Measurements from ENCODE around the gene ADPRM.

ADPRM gene

GRCh38 chr17:10698096-10698818, 863 bp downstream of the ADPRM start:
- H3K4me3 ChIP-seq (ENCODE audit: low read depth, low read length): peak overlapping the region; percentile 83
- peak; percentile 71 for DNase-seq (ENCODE audit: low read depth)
- no peak for TF ChIP-seq CTCF (IDR thresholded peaks at IDR 0.05; ENCODE audit: control insufficient read depth, extremely low read depth, insufficient read depth)

- H3K4me3 ChIP-seq (ENCODE audit: low read depth, low read length): no peak overlapping the region
- no peak for TF ChIP-seq CTCF (IDR thresholded peaks at IDR 0.05; ENCODE audit: control insufficient read depth, extremely low read depth, insufficient read depth)
- no peak for DNase-seq (ENCODE audit: low read depth)
Measured at GRCh38 chr17:10699856-10700255, 2.5 kb downstream of the ADPRM start.

- no peak for DNase-seq (ENCODE audit: low read depth)
- H3K4me3 ChIP-seq (ENCODE audit: low read depth, low read length): no peak overlapping the region
- no peak for TF ChIP-seq CTCF (IDR thresholded peaks at IDR 0.05; ENCODE audit: control insufficient read depth, extremely low read depth, insufficient read depth)
Measured at GRCh38 chr17:10702574-10702973, 5.2 kb downstream of the ADPRM start.

GRCh38 chr17:10705727-10706126, 8.3 kb downstream of the ADPRM start:
- no peak for DNase-seq (ENCODE audit: low read depth)
- TF ChIP-seq CTCF (IDR thresholded peaks at IDR 0.05; ENCODE audit: control insufficient read depth, extremely low read depth, insufficient read depth): no peak
- H3K4me3 ChIP-seq (ENCODE audit: low read depth, low read length): no peak overlapping the region

- no peak for DNase-seq (ENCODE audit: low read depth)
- no peak overlapping the region for H3K4me3 ChIP-seq (ENCODE audit: low read depth, low read length)
- TF ChIP-seq CTCF (IDR thresholded peaks at IDR 0.05; ENCODE audit: control insufficient read depth, extremely low read depth, insufficient read depth): no peak
Measured at GRCh38 chr17:10713318-10713717, 15.9 kb downstream of the ADPRM start.

GRCh38 chr17:10716218-10716617, 18.8 kb downstream of the ADPRM start:
- DNase-seq (ENCODE audit: low read depth): no peak
- no peak for TF ChIP-seq CTCF (IDR thresholded peaks at IDR 0.05; ENCODE audit: control insufficient read depth, extremely low read depth, insufficient read depth)
- H3K4me3 ChIP-seq (ENCODE audit: low read depth, low read length): no peak overlapping the region

- no peak overlapping the region for H3K4me3 ChIP-seq (ENCODE audit: low read depth, low read length)
- TF ChIP-seq CTCF (IDR thresholded peaks at IDR 0.05; ENCODE audit: control insufficient read depth, extremely low read depth, insufficient read depth): no peak
- DNase-seq (ENCODE audit: low read depth): no peak
Measured at GRCh38 chr17:10718547-10718946, 21.2 kb downstream of the ADPRM start.

Data from LNCaP clone FGC (cell line).